Measurements from ENCODE around the gene AUP1. TPM values are rescaled to one million over a fixed set of nuclear protein-coding genes. Genes with fewer than 3 reads are reported as not detected.

The AUP1 gene
- total RNA-seq, 2 donors from 2014 or later: 128 to 136 TPM

- H3K27me3 Mint-ChIP-seq (ENCODE audit: low read depth): peaks cover 36% of the 10 kb centered on the region
- peaks cover 11% of the 10 kb centered on the region for H3K4me1 Mint-ChIP-seq (ENCODE audit: low read depth)
- ATAC-seq (replicated peaks in 1 of 2) (no peak), DNase-seq (no peak)
- H3K4me3 Mint-ChIP-seq: no peak overlapping the region
- no peak overlapping the region for H3K27ac Mint-ChIP-seq
- H3K36me3 Mint-ChIP-seq (ENCODE audit: insufficient read depth in 2 of 2): no peaks in the 10 kb centered on the region
- no peaks in the 10 kb centered on the region for H3K9me3 Mint-ChIP-seq
Measured at GRCh38 chr2:74538881-74539339, 9.4 kb upstream of the AUP1 start.

DNA sequence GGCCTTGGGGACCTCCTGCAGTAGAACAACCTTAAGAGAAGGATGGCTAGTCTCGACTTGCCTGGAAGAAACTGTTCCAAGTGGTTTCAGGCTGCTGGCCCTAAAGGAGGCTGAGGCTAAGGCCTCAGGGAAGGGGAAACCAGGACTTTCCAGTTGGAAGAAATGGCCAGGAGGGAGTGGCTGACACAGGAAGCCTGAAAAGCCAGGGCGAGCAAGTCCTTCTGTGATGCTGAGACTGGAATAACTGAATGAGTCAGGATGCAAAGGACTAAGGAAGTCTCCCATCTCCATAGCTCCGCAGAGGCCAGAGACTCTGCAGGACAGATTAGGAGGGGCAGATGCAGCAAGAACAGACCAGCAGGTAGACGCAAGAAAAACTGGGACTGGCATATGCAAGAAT, 7.6 kb upstream of the AUP1 start:
- Mint-ChIP-seq H3K9me3 (no peaks in the 10 kb centered on the region), H3K4me1 (ENCODE audit: low read depth) (peaks cover 14% of the 10 kb centered on the region), H3K4me3 (no peak overlapping the region), H3K27ac (no peak overlapping the region), H3K27me3 (ENCODE audit: low read depth) (peaks cover 31% of the 10 kb centered on the region), H3K36me3 (ENCODE audit: insufficient read depth in 2 of 2) (peaks cover 2 to 4% of the 10 kb centered on the region in 2 donors)
- ATAC-seq (replicated peaks in 1 of 2): no peak
- DNase-seq: no peak

DNA sequence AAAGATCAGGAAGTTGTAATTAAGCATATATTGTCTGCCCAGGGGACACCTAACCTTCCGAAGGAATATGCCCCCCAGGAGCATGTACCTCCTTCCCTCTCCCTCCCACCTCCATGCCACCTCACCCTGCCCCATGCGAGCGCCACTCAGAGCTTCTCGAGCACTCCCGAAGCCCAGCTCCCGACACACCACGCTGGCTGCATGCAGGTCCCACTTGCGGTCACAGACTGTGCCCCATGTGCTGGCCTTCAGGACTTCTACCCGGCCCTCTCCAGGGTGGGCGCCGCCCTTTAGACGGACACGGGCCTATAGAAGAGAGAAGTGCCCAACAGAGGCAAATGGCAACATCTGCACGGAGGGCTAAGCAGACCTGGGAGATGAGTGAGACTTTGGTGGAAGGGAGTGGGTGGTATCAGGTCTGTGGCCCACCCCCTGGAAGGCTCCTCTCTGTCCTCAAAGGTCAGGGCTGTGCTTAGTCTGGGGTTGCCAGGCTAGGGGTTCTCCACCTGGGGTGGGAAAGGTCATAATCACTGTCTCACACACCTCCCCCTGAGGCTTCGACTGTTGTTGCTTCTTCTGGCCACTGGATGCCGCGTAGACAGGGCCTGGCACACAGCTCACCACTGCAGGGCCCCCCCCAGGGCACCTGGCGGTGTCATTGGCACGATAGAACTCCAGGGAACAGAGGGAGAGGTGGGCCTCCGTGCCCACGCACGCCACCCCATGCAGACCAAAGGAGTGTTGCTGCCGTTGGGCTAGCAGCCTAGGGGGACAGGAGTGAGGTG, 6.9 kb upstream of the AUP1 start:
- no peak for DNase-seq
- H3K27me3 Mint-ChIP-seq (ENCODE audit: low read depth): peaks cover 30% of the 10 kb centered on the region
- ATAC-seq (replicated peaks in 1 of 2): peak in 1 of 2 donors; percentile 42
- no peaks in the 10 kb centered on the region for H3K9me3 Mint-ChIP-seq
- no peak overlapping the region for H3K27ac Mint-ChIP-seq
- no peak overlapping the region for H3K4me3 Mint-ChIP-seq
- H3K4me1 Mint-ChIP-seq (ENCODE audit: low read depth): peaks cover 22% of the 10 kb centered on the region
- peaks cover 5 to 7% of the 10 kb centered on the region in 2 donors for H3K36me3 Mint-ChIP-seq (ENCODE audit: insufficient read depth in 2 of 2)

DNA sequence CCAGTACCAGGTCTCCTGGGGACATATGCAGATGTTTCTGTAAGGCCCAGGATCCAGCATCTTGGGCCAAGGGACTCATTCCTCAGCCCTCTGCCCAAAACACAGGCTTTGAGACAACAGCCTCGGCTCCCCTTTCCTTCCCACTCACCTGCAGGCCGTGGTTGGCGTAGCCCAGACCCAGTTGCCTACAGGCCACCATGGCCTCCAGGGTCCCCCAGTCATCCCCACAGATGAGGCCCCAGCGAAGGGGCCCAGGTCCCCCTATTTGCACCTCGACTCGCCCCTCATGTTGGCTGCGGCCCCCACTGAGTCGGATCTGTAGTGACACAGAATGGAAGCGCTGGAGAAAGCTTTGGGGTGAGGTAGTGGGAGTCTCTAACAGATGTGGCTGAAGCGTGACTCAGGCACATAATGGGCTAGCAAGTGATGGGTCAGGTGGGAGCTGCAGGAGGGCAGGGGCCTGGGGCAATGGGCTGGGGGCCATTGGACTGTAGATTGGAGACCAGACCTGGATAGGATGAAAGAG, 6.0 kb upstream of the AUP1 start:
- H3K4me3 Mint-ChIP-seq: no peak overlapping the region
- H3K36me3 Mint-ChIP-seq (ENCODE audit: insufficient read depth in 2 of 2): peaks cover 6 to 8% of the 10 kb centered on the region in 2 donors
- ATAC-seq (replicated peaks in 1 of 2) (no peak), DNase-seq (no peak)
- peaks cover 30% of the 10 kb centered on the region for H3K27me3 Mint-ChIP-seq (ENCODE audit: low read depth)
- H3K9me3 Mint-ChIP-seq: no peaks in the 10 kb centered on the region
- no peak overlapping the region for H3K27ac Mint-ChIP-seq
- peaks cover 31% of the 10 kb centered on the region for H3K4me1 Mint-ChIP-seq (ENCODE audit: low read depth)

- Mint-ChIP-seq H3K4me1 (ENCODE audit: low read depth) (peaks cover 28% of the 10 kb centered on the region), H3K4me3 (no peak overlapping the region), H3K9me3 (no peaks in the 10 kb centered on the region), H3K27ac (no peak overlapping the region), H3K36me3 (ENCODE audit: insufficient read depth in 2 of 2) (peaks cover 6 to 8% of the 10 kb centered on the region in 2 donors), H3K27me3 (ENCODE audit: low read depth) (peaks cover 26% of the 10 kb centered on the region)
- DNase-seq: no peak
- ATAC-seq (replicated peaks in 1 of 2): no peak
Measured at GRCh38 chr2:74534411-74534810, 4.9 kb upstream of the AUP1 start.

- peaks cover 8 to 11% of the 10 kb centered on the region in 2 donors for H3K36me3 Mint-ChIP-seq (ENCODE audit: insufficient read depth in 2 of 2)
- ATAC-seq (replicated peaks in 1 of 2): no peak
- H3K4me1 Mint-ChIP-seq (ENCODE audit: low read depth): peaks cover 26% of the 10 kb centered on the region
- DNase-seq: no peak
- no peak overlapping the region for H3K4me3 Mint-ChIP-seq
- H3K27ac Mint-ChIP-seq: no peak overlapping the region
- H3K9me3 Mint-ChIP-seq: no peaks in the 10 kb centered on the region
- H3K27me3 Mint-ChIP-seq (ENCODE audit: low read depth): peaks cover 17% of the 10 kb centered on the region
Measured at GRCh38 chr2:74533464-74533863, 4.0 kb upstream of the AUP1 start.

DNA sequence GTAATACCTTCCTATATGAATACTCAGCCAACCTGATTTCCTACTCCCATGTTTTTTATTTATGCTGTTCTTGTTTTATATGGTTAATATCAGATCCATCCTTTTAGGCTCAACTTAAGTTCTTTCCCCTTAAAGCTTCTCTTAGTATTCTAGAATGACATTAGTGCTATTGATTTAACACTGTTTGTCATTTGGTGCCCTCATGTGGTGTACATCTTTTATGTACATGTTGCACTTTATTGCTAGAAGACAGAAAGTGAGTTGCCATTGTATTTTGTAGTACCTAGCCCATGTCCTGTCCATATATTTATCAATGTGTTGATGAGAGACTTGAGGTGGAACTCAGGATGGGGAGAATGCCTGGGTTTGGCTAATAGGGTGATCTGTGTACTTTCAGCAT, 2.7 kb upstream of the AUP1 start:
- H3K4me3 Mint-ChIP-seq: peak overlapping the region; percentile 98 to 99
- H3K27me3 Mint-ChIP-seq (ENCODE audit: low read depth): peaks cover 5% of the 10 kb centered on the region
- ATAC-seq (replicated peaks in 1 of 2): no peak
- peaks cover 36% of the 10 kb centered on the region for H3K4me1 Mint-ChIP-seq (ENCODE audit: low read depth)
- H3K27ac Mint-ChIP-seq: peak overlapping the region; percentile 49
- peaks cover 14 to 15% of the 10 kb centered on the region in 2 donors for H3K36me3 Mint-ChIP-seq (ENCODE audit: insufficient read depth in 2 of 2)
- H3K9me3 Mint-ChIP-seq: no peaks in the 10 kb centered on the region
- no peak for DNase-seq

DNA sequence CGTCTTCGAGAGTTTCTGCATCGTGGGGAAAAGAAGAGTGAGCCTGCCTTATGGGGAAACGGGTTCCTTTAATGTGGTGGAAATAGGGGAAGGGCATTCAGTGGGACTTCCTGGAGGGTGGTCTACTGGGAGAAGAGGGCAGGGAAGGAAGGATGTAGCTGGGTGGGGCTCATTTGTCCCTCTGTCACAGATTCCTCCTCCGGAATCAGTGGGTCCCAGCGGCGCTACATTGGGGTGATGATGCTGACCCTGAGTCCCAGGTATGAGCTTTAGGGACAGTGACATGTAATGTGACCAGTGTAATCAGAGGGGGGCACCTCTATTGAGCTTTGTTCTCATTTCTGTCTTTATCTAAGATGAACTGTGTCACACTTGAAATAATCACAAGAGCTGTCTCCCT, 2.2 kb upstream of the AUP1 start:
- H3K9me3 Mint-ChIP-seq: no peaks in the 10 kb centered on the region
- H3K4me1 Mint-ChIP-seq (ENCODE audit: low read depth): peaks cover 38% of the 10 kb centered on the region
- peak overlapping the region; percentile 98 to 99 for H3K4me3 Mint-ChIP-seq
- DNase-seq (no peak), ATAC-seq (replicated peaks in 1 of 2) (no peak)
- H3K36me3 Mint-ChIP-seq (ENCODE audit: insufficient read depth in 2 of 2): peaks cover 18 to 19% of the 10 kb centered on the region in 2 donors
- H3K27ac Mint-ChIP-seq: no peak overlapping the region
- no peaks in the 10 kb centered on the region for H3K27me3 Mint-ChIP-seq (ENCODE audit: low read depth)

DNA sequence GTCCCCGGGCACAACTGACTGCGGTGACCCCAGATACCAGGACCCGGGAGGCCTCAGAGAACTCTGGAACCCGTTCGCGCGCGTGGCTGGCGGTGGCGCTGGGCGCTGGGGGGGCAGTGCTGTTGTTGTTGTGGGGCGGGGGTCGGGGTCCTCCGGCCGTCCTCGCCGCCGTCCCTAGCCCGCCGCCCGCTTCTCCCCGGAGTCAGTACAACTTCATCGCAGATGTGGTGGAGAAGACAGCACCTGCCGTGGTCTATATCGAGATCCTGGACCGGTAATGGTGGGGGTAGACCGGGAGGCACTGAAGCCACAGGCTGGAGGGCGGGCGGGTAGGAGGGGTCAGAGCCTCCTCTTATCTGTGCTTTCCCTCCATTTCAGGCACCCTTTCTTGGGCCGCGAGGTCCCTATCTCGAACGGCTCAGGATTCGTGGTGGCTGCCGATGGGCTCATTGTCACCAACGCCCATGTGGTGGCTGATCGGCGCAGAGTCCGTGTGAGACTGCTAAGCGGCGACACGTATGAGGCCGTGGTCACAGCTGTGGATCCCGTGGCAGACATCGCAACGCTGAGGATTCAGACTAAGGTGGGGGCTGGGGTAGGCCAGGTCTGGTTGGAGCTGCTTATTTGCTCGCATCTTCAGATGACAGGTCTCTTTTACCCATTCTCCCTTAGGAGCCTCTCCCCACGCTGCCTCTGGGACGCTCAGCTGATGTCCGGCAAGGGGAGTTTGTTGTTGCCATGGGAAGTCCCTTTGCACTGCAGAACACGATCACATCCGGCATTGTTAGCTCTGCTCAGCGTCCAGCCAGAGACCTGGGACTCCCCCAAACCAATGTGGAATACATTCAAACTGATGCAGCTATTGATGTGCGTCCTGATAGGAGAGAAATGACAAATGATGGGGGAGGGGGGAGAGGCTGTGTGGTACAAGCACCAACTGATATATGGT, 1.0 kb upstream of the AUP1 start:
- H3K9me3 Mint-ChIP-seq: peaks cover 0 to 3% of the 10 kb centered on the region in 2 donors
- peak overlapping the region; percentile 50 for H3K27ac Mint-ChIP-seq
- peak; percentile 68 to 71 for DNase-seq
- peak; percentile 38 to 60 for ATAC-seq (replicated peaks in 1 of 2)
- no peaks in the 10 kb centered on the region for H3K27me3 Mint-ChIP-seq (ENCODE audit: low read depth)
- peaks cover 23 to 24% of the 10 kb centered on the region in 2 donors for H3K36me3 Mint-ChIP-seq (ENCODE audit: insufficient read depth in 2 of 2)
- H3K4me1 Mint-ChIP-seq (ENCODE audit: low read depth): peaks cover 38% of the 10 kb centered on the region
- H3K4me3 Mint-ChIP-seq: peak overlapping the region; percentile 98 to 99

GRCh38 chr2:74528600-74529356, 728 bp downstream of the AUP1 start:
- peaks cover 0 to 3% of the 10 kb centered on the region in 2 donors for H3K9me3 Mint-ChIP-seq
- DNase-seq: peak; percentile 28 to 44
- H3K27me3 Mint-ChIP-seq (ENCODE audit: low read depth): no peaks in the 10 kb centered on the region
- peak overlapping the region; percentile 94 for H3K27ac Mint-ChIP-seq
- peaks cover 38% of the 10 kb centered on the region for H3K4me1 Mint-ChIP-seq (ENCODE audit: low read depth)
- ATAC-seq (replicated peaks in 1 of 2): peak; percentile 4 to 10
- H3K4me3 Mint-ChIP-seq: peak overlapping the region; percentile 98 to 99
- peaks cover 23 to 24% of the 10 kb centered on the region in 2 donors for H3K36me3 Mint-ChIP-seq (ENCODE audit: insufficient read depth in 2 of 2)

DNA sequence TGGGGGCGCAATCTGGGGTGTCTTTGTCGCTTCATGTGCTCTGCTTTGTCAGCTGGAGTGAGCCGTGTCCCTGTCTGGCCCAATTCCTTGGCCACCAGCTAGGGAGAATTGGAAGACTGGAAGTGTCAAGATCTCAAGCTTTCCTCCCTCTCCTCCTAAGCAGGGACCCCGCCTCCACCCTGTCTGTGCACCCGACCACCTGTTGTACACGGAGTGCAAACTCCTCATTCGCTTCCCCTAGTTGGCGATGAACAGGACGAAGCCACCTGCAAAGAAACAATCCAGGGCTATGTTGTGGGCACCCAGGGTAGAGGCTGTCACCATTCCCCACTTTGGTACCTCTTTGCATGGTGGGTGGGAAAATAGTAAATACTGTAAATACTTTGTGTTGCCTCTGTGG, 1.8 kb downstream of the AUP1 start:
- Mint-ChIP-seq H3K9me3 (peaks cover 0 to 3% of the 10 kb centered on the region in 2 donors), H3K36me3 (ENCODE audit: insufficient read depth in 2 of 2) (peaks cover 23% of the 10 kb centered on the region in 2 donors), H3K4me1 (ENCODE audit: low read depth) (peaks cover 38% of the 10 kb centered on the region), H3K27ac (no peak overlapping the region), H3K27me3 (ENCODE audit: low read depth) (no peaks in the 10 kb centered on the region), H3K4me3 (peak overlapping the region; percentile 98 to 99)
- ATAC-seq (replicated peaks in 1 of 2): no peak
- DNase-seq: no peak

- DNase-seq (no peak), ATAC-seq (replicated peaks in 1 of 2) (no peak)
- Mint-ChIP-seq H3K4me1 (ENCODE audit: low read depth) (peaks cover 31% of the 10 kb centered on the region), H3K36me3 (ENCODE audit: insufficient read depth in 2 of 2) (peaks cover 17 to 19% of the 10 kb centered on the region in 2 donors), H3K9me3 (peaks cover 0 to 3% of the 10 kb centered on the region in 2 donors), H3K27me3 (ENCODE audit: low read depth) (no peaks in the 10 kb centered on the region), H3K27ac (no peak overlapping the region), H3K4me3 (peak overlapping the region; percentile 36 to 53)
Measured at GRCh38 chr2:74526649-74527230, 2.8 kb downstream of the AUP1 start.

Data from activated T-cell treated with anti-CD3 and anti-CD28 coated beads, Interleukin-2, amount 50 U/mL, for 72 hours (primary cell).